Measurements from ENCODE around the gene PAIP1. TPM values are rescaled to one million over a fixed set of nuclear protein-coding genes. Genes with fewer than 3 reads are reported as not detected.
A peak's percentile ranks its signal among the peaks of the same experiment; 100 is the strongest.
"Not testable (repeated sequence)": the region's sequence is repeated elsewhere in the genome, so short reads cannot be mapped to it uniquely, and the experiment has no call there.

PAIP1 gene
- total and polyA plus RNA-seq, 8 donors: 78.2 to 149 (median 125) TPM

GRCh38 chr5:43554497-43554896, 2.4 kb downstream of the PAIP1 start:
- Histone ChIP-seq H3K27ac (no peak overlapping the region), H3K27me3 (no peaks in the 10 kb centered on the region), H3K9me3 (no peaks in the 10 kb centered on the region), H3K36me3 (peaks cover 0 to 15% of the 10 kb centered on the region in 2 donors), H3K4me1 (peaks cover 22 to 45% of the 10 kb centered on the region in 2 donors), H3K4me3 (peak overlapping the region in 1 of 2 donors; percentile 62)
- DNase-seq (no peak), ATAC-seq (no peak)
- TF ChIP-seq CTCF (IDR thresholded peaks at IDR 0.05): no peak
- intact Hi-C loops (cut with DNase I): no loop called here

- intact Hi-C loops (cut with DNase I): no loop called here
- Histone ChIP-seq H3K27me3 (no peaks in the 10 kb centered on the region), H3K27ac (no peak overlapping the region), H3K9me3 (no peaks in the 10 kb centered on the region), H3K36me3 (peaks cover 0 to 24% of the 10 kb centered on the region in 2 donors), H3K4me3 (no peak overlapping the region), H3K4me1 (peaks cover 22 to 45% of the 10 kb centered on the region in 2 donors)
- TF ChIP-seq CTCF (IDR thresholded peaks at IDR 0.05): no peak
- ATAC-seq (no peak), DNase-seq (no peak)
Observed at GRCh38 chr5:43553381-43553780, 3.5 kb downstream of the PAIP1 start.

- Histone ChIP-seq H3K27ac (no peak overlapping the region), H3K4me3 (no peak overlapping the region)
- intact Hi-C loops (cut with DNase I): no loop called here
Observed at GRCh38 chr5:43551731-43552130, 5.1 kb downstream of the PAIP1 start.

GRCh38 chr5:43549272-43549671, 7.6 kb downstream of the PAIP1 start:
- H3K27ac ChIP-seq; intact Hi-C loops (cut with DNase I); H3K9me3 ChIP-seq; ATAC-seq; DNase-seq; H3K4me3 ChIP-seq; H3K27me3 ChIP-seq: not testable (repeated sequence)
- Histone ChIP-seq H3K4me1 (peaks cover 7 to 21% of the 10 kb centered on the region in 2 donors), H3K36me3 (peaks cover 0 to 65% of the 10 kb centered on the region in 2 donors)

More at GRCh38 chr5:43551731-43552130, 5.1 kb downstream of the PAIP1 start:
- ATAC-seq (no peak), DNase-seq (no peak)
- no peaks in the 10 kb centered on the region for H3K9me3 ChIP-seq
- H3K4me1 ChIP-seq: peaks cover 22 to 39% of the 10 kb centered on the region in 2 donors
- TF ChIP-seq CTCF (IDR thresholded peaks at IDR 0.05): no peak
- peaks cover 0 to 41% of the 10 kb centered on the region in 2 donors for H3K36me3 ChIP-seq
- H3K27me3 ChIP-seq: no peaks in the 10 kb centered on the region

GRCh38 chr5:43548358-43548757, 8.5 kb downstream of the PAIP1 start:
- peaks cover 0 to 73% of the 10 kb centered on the region in 2 donors for H3K36me3 ChIP-seq
- no peak for TF ChIP-seq CTCF (IDR thresholded peaks at IDR 0.05)
- intact Hi-C loops (cut with DNase I): no loop called here

GRCh38 chr5:43547532-43547931, 9.3 kb downstream of the PAIP1 start:
- no peak for DNase-seq
- TF ChIP-seq CTCF (IDR thresholded peaks at IDR 0.05): no peak
- intact Hi-C loops (cut with DNase I): no loop called here
- Histone ChIP-seq H3K4me1 (peaks cover 6% of the 10 kb centered on the region in 2 donors), H3K9me3 (no peaks in the 10 kb centered on the region), H3K36me3 (peaks cover 0 to 80% of the 10 kb centered on the region in 2 donors), H3K27me3 (no peaks in the 10 kb centered on the region), H3K4me3 (no peak overlapping the region), H3K27ac (no peak overlapping the region)
- no peak for ATAC-seq

More at GRCh38 chr5:43548358-43548757, 8.5 kb downstream of the PAIP1 start:
- DNase-seq (no peak), ATAC-seq (no peak)
- Histone ChIP-seq H3K4me3 (no peak overlapping the region), H3K4me1 (peaks cover 6 to 12% of the 10 kb centered on the region in 2 donors), H3K9me3 (no peaks in the 10 kb centered on the region), H3K27ac (no peak overlapping the region), H3K27me3 (no peaks in the 10 kb centered on the region)

Measured in left lung (tissue), 10 donors.